A549 (cell line): ENCODE data around the gene MRPL9. TPM values are rescaled to one million over a fixed set of nuclear protein-coding genes. Genes with fewer than 3 reads are reported as not detected.

Source experiments
- ATAC-seq, 2 experiments: fragments of 200-7000 bp in 1 of 2; fragments of >200 bp in 1 of 2; cut with Nextera tagmentation in 1 of 2; cut with Tn5 transposase in 1 of 2; 3 replicates each; pipeline versions ENCODE4 v1.8.0 to v1.9.1; 2018 to 2020; ENCODE audit warnings: mild to moderate bottlenecking in 1 of 2, moderate library complexity in 1 of 2
- CTCF ChIA-PET: fragments of 300-600 bp; sonication (Branson Sonifier 250); formaldehyde crosslinking; extraction: SDS; loops from one replicate; lab custom pipeline; 2021; ENCODE audit warnings: antibody characterized with exemption, inconsistent platforms; lab: Yijun Ruan, JAX
- POLR2A ChIA-PET: fragments of 350-600 bp; formaldehyde crosslinking; extraction: SDS; loops from one replicate; lab custom pipeline; 2021; ENCODE audit warnings: antibody characterized with exemption, inconsistent platforms; lab: Yijun Ruan, JAX
- DNase-seq, 2 experiments: peaks; one replicate each; pipeline versions ENCODE4 v3.0.0 to v3.0.0-alpha.2; 2011 to 2016; ENCODE audit warnings: low read depth in 1 of 2, low spot score in 1 of 2
- FAIRE-seq: peaks from 2 replicates; lab custom pipeline; 2011; peaks lifted over from hg19 to GRCh38; lab: Jason Lieb, UNC
- H3K27ac ChIP-seq, 2 experiments: fragments of >200 bp; sonication (Bioruptor Twin); formaldehyde crosslinking; 3 replicates each; pipeline ENCODE4 v1.5.1; 2016 to 2017
- H3K4me1 ChIP-seq: fragments of >200 bp; sonication (Bioruptor Twin); formaldehyde crosslinking; 3 replicates; pipeline ENCODE4 v1.6.1; 2016
- H3K4me2 ChIP-seq: fragments of >200 bp; sonication (Bioruptor Twin); formaldehyde crosslinking; 3 replicates; pipeline ENCODE4 v1.6.1; 2016
- H3K4me3 ChIP-seq: fragments of >200 bp; sonication (Bioruptor Twin); formaldehyde crosslinking; 3 replicates; pipeline ENCODE4 v1.5.1; 2016
- H3K9me3 ChIP-seq: fragments of >200 bp; sonication (Bioruptor Twin); formaldehyde crosslinking; 3 replicates; pipeline ENCODE4 v1.6.1; 2016
- BCL3 ChIP-seq: fragments of >200 bp; sonication (Bioruptor Twin); formaldehyde crosslinking; IDR thresholded peaks from 3 replicates; pipeline ENCODE4 v1.6.1; 2016
- BHLHE40 ChIP-seq: IDR thresholded peaks from 2 replicates; pipeline ENCODE4 v1.6.1; 2012; ENCODE audit warnings: low read depth, low read length, inconsistent platforms
- CBX2 ChIP-seq: fragments of 200-600 bp; sonication (generic); IDR thresholded peaks from 2 replicates; pipeline ENCODE4 v1.6.1; 2016; ENCODE audit warnings: low read depth, mild to moderate bottlenecking, borderline replicate concordance
- CHD2 ChIP-seq: fragments of 150-350 bp; IDR thresholded peaks from 2 replicates; pipeline ENCODE4 v1.6.1; 2014; ENCODE audit warnings: low read length; ENCODE audit not compliant: partially characterized antibody
- CHD4 ChIP-seq: fragments of 200-600 bp; sonication (generic); IDR thresholded peaks from 2 replicates; pipeline ENCODE4 v1.6.1; 2016; ENCODE audit warnings: antibody characterized with exemption, mild to moderate bottlenecking, borderline replicate concordance
- EHF ChIP-seq: fragments of 250-450 bp; sonication (Bioruptor Pico); IDR thresholded peaks from 2 replicates; pipeline ENCODE4 v1.5.0; 2020; ENCODE audit warnings: mild to moderate bottlenecking
- EHMT2 ChIP-seq: fragments of 200-600 bp; sonication (generic); IDR thresholded peaks from 2 replicates; pipeline ENCODE4 v1.6.1; 2016; ENCODE audit warnings: antibody characterized with exemption, low read depth, mild to moderate bottlenecking, moderate library complexity
- GATA3 ChIP-seq: IDR thresholded peaks from 2 replicates; pipeline ENCODE4 v1.6.1; 2012; ENCODE audit warnings: borderline replicate concordance
- HDAC2 ChIP-seq: fragments of 200-600 bp; sonication (generic); IDR thresholded peaks from 2 replicates; pipeline ENCODE4 v1.6.1; 2016
- HOXB13 ChIP-seq: fragments of 250-450 bp; sonication (Bioruptor Pico); IDR thresholded peaks from 2 replicates; pipeline ENCODE4 v1.5.0; 2020; ENCODE audit warnings: low read depth, mild to moderate bottlenecking, moderate library complexity
- HOXB5 ChIP-seq: fragments of 250-450 bp; sonication (Bioruptor Pico); IDR thresholded peaks from 2 replicates; pipeline ENCODE4 v1.5.0; 2020; ENCODE audit warnings: mild to moderate bottlenecking, moderate library complexity
- JUNB ChIP-seq: fragments of >200 bp; sonication (Bioruptor Twin); formaldehyde crosslinking; IDR thresholded peaks from 2 replicates; pipeline ENCODE4 v1.6.1; 2016
- MYC ChIP-seq: IDR thresholded peaks from 2 replicates; pipeline ENCODE4 v1.6.1; 2012; ENCODE audit warnings: mild to moderate bottlenecking, inconsistent platforms, low read length, improper control_type of control experiment, borderline replicate concordance
- POLR2AphosphoS2 ChIP-seq: conservative IDR thresholded peaks from 2 replicates; pipeline ENCODE4 v1.6.1; 2012; ENCODE audit warnings: low read length, improper control_type of control experiment, inconsistent platforms
- RARB ChIP-seq: fragments of 250-450 bp; sonication (Bioruptor Pico); IDR thresholded peaks from 2 replicates; pipeline ENCODE4 v1.8.0; 2021; ENCODE audit warnings: mild to moderate bottlenecking, moderate library complexity
- RCOR1 ChIP-seq: fragments of 150-350 bp; IDR thresholded peaks from 2 replicates; pipeline ENCODE4 v1.6.1; 2014; ENCODE audit warnings: antibody characterized with exemption, low read length, low read depth
- RFX5 ChIP-seq: fragments of 450-650 bp; IDR thresholded peaks from 2 replicates; pipeline ENCODE4 v1.7.1; 2014; ENCODE audit warnings: antibody characterized with exemption, mild to moderate bottlenecking, moderate library complexity
- RNF2 ChIP-seq: fragments of 200-600 bp; sonication (generic); IDR thresholded peaks from 2 replicates; pipeline ENCODE4 v1.6.1; 2016; ENCODE audit warnings: low read depth, mild to moderate bottlenecking, antibody characterized with exemption, moderate library complexity, borderline replicate concordance
- TP53 ChIP-seq: fragments of 250-450 bp; sonication (Bioruptor Pico); IDR thresholded peaks from 2 replicates; pipeline ENCODE4 v1.5.0; 2021; ENCODE audit warnings: mild to moderate bottlenecking, moderate library complexity
- USF2 ChIP-seq: fragments of 450-650 bp; IDR thresholded peaks from 2 replicates; pipeline ENCODE4 v1.6.1; 2014; ENCODE audit warnings: antibody characterized with exemption
- ZC3H11A ChIP-seq: fragments of 450-650 bp; IDR thresholded peaks from 2 replicates; pipeline ENCODE4 v1.6.1; 2014; ENCODE audit warnings: antibody characterized with exemption, mild to moderate bottlenecking
- ZSCAN20 ChIP-seq: fragments of 250-450 bp; sonication (Bioruptor Pico); IDR thresholded peaks from 2 replicates; pipeline ENCODE4 v1.8.0; 2022; ENCODE audit warnings: mild to moderate bottlenecking, moderate library complexity
- WGBS: methylation state at CpG from one replicate; pipeline ENCODE4 v1.1.6; 2017; ENCODE audit errors: missing lambda C conversion rate; 5-methylcytosine and 5-hydroxymethylcytosine counted together
- polyA plus RNA-seq, 4 experiments: library from polyadenylated mRNA; depleted of rRNA in 3 of 4; stranded (reverse); fragments of >200 nt; fragmentation: RNase III in 1 of 4; extraction: RNeasy Plus Mini Kit Qiagen cat#74134 plus additional on column Dnase treatment in 1 of 4; gene quantifications; 2 replicates in 3 of 4; 3 replicates in 1 of 4; pipeline ENCODE4 v1.2.3, GENCODE V29; 2011 to 2017
- TF ChIP-seq, protein P1 (sequence below): IDR thresholded peaks from 2 replicates; pipeline ENCODE4 v1.6.1; 2012; ENCODE audit warnings: low read depth, borderline replicate concordance
- TF ChIP-seq, protein P2 (sequence below): fragments of 250-450 bp; sonication (Bioruptor Pico); IDR thresholded peaks from 2 replicates; pipeline ENCODE4 v1.5.0; 2020; ENCODE audit warnings: low read depth, mild to moderate bottlenecking, moderate library complexity
- TF ChIP-seq, protein P3 (sequence below): IDR thresholded peaks from 2 replicates; pipeline ENCODE4 v1.6.1; 2012

MRPL9 gene
- polyA plus RNA-seq, 2 of the 4 experiments (the other 2 are of a cell fraction): 88.6 to 120 TPM

- FAIRE-seq (no peak), ATAC-seq (no peak), DNase-seq (no peak)
- H3K4me1 ChIP-seq: peaks cover 30% of the 10 kb centered on the region
- ChIA-PET POLR2A (no interaction called here), CTCF (interaction anchor here (1.7 to 2.4 kb wide), 4 partner anchors 11 to 122 kb away, joined by 6 to 12 read pairs (median 8); no protein-coding TSS in a partner anchor)
- no peaks in the 10 kb centered on the region for H3K9me3 ChIP-seq
- H3K27ac ChIP-seq: no peak overlapping the region
- WGBS: 46% methylated on average over 10 of the region's 11 CpGs
- 0 out of 3 replicates have a peak overlapping the region, but pooled peaks have one; percentile 18 for H3K4me3 ChIP-seq
- H3K4me2 ChIP-seq: peak overlapping the region; percentile 50
- TF ChIP-seq BCL3: no peak
- TF ChIP-seq RCOR1: no peak
- TF ChIP-seq RARB (CRISPR knock-in tag): no peak
- no peak for TF ChIP-seq HDAC2
- TF ChIP-seq MYC: no peak
- TF ChIP-seq CHD2: no peak
- TF ChIP-seq, protein P1, sequence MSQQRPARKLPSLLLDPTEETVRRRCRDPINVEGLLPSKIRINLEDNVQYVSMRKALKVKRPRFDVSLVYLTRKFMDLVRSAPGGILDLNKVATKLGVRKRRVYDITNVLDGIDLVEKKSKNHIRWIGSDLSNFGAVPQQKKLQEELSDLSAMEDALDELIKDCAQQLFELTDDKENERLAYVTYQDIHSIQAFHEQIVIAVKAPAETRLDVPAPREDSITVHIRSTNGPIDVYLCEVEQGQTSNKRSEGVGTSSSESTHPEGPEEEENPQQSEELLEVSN: no peak
- TF ChIP-seq, protein P2, sequence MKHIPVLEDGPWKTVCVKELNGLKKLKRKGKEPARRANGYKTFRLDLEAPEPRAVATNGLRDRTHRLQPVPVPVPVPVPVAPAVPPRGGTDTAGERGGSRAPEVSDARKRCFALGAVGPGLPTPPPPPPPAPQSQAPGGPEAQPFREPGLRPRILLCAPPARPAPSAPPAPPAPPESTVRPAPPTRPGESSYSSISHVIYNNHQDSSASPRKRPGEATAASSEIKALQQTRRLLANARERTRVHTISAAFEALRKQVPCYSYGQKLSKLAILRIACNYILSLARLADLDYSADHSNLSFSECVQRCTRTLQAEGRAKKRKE: no peak
- no peak for TF ChIP-seq TP53 (CRISPR knock-in tag)
- TF ChIP-seq RNF2: no peak
- TF ChIP-seq EHF (CRISPR knock-in tag): no peak
- no peak for TF ChIP-seq CHD4
- no peak for TF ChIP-seq CBX2
- TF ChIP-seq RFX5: no peak
- no peak for TF ChIP-seq EHMT2
- no peak for TF ChIP-seq USF2
- no peak for TF ChIP-seq BHLHE40
- TF ChIP-seq, all 56 proteins: peak for 0
Observed at GRCh38 chr1:151716405-151716762, 46.9 kb downstream of the MRPL9 start.

GRCh38 chr1:151715726-151716404, 47.4 kb downstream of the MRPL9 start:
- CTCF ChIA-PET: interaction anchor here (1.7 to 2.4 kb wide), 5 partner anchors 10 to 122 kb away, joined by 6 to 12 read pairs (median 8); no protein-coding TSS in a partner anchor

More at GRCh38 chr1:151715726-151716404, 47.4 kb downstream of the MRPL9 start:
- no peak overlapping the region for H3K27ac ChIP-seq
- POLR2A ChIA-PET: no interaction called here
- peak in 1 of 2 experiments; percentile 5; a peak in 1 of 6 replicates for ATAC-seq
- no peak overlapping the region; the same call in 2 of the 3 replicates for H3K4me2 ChIP-seq
- H3K4me3 ChIP-seq: no peak overlapping the region
- FAIRE-seq: no peak
- peaks cover 28% of the 10 kb centered on the region for H3K4me1 ChIP-seq
- WGBS: 59% methylated on average over 13 of the region's 17 CpGs
- H3K9me3 ChIP-seq: no peaks in the 10 kb centered on the region
- no peak for DNase-seq
- TF ChIP-seq CHD4: no peak
- no peak for TF ChIP-seq POLR2AphosphoS2
- no peak for TF ChIP-seq TP53 (CRISPR knock-in tag)
- TF ChIP-seq, protein P3, sequence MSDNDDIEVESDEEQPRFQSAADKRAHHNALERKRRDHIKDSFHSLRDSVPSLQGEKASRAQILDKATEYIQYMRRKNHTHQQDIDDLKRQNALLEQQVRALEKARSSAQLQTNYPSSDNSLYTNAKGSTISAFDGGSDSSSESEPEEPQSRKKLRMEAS: no peak
- TF ChIP-seq RARB (CRISPR knock-in tag): no peak
- no peak for TF ChIP-seq HOXB5 (CRISPR knock-in tag)
- TF ChIP-seq ZC3H11A: no peak
- no peak for TF ChIP-seq BCL3
- no peak for TF ChIP-seq ZSCAN20
- no peak for TF ChIP-seq HDAC2
- no peak for TF ChIP-seq GATA3
- no peak for TF ChIP-seq JUNB
- TF ChIP-seq HOXB13 (CRISPR knock-in tag): no peak
